HG03520 (cell line): Measurements from ENCODE around the gene PDZRN4.
"Not testable (repeated sequence)": the region's sequence is repeated elsewhere in the genome, so short reads cannot be mapped to it uniquely, and the experiment has no call there.

Experiments used
- ATAC-seq: cut with Tn5 transposase; IDR thresholded peaks from one replicate; pipeline ENCODE4 v1.9.1; 2021; ENCODE audit warnings: mild to moderate bottlenecking, moderate library complexity; ENCODE audit not compliant: unreplicated experiment

PDZRN4 gene

DNA sequence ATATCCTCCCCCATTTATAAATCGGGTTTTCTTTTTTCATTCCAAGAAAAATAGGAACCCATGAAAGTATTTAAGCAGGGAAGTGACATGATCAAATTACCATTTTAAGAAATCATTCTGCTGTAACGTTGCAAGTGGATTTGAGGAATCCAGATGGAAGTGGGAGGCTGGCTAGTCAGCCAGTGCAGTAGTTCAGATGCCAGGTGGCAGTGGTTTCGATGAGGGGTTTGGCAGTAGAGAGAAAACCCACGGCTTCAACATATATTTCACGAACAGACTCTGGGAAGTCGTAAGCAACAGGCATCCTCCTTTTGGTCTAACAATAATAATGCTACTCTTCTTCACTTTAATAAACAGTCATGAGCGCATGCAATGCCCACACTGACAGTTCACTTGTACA lies 25.0 kb downstream of the PDZRN4 start:
- no peak for ATAC-seq

DNA sequence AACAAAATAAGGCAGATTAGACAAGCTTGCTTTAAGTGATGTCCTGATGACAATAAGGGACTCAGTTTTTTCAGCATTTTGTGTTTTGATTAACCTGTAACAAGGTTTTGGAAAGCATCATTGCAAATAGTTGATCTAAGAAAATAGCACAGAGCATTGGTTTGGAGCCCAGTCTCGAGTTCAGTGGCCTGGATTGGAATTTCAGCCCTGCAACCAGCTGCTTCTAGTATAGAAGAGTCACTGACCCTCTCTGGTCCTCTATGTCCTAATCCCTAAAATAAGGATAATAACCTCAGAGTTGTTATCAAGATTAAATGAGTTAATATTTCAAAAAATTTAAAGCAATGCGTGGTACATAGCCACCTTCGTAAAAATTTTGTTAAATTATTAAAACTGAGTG lies 25.5 kb downstream of the PDZRN4 start:
- no peak for ATAC-seq

DNA sequence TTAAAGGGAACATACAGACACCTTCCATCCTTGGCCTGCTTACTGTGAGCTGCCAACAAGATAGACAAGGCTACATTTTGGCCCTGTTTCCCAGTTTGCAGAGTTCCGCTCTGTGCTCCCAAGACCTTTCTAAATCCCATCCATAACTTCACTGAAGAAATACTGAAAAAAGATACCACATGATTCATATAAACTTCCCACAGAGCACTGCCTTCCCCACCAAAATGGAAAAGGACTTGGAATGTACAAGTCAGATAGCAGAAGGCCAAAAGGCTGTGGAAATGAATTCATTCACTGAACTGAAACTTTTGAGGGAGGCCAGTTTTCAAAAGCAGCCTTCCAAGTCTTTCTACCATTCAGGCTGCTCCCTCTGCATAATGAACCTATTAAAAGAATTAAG lies 29.6 kb downstream of the PDZRN4 start:
- ATAC-seq: no peak

DNA sequence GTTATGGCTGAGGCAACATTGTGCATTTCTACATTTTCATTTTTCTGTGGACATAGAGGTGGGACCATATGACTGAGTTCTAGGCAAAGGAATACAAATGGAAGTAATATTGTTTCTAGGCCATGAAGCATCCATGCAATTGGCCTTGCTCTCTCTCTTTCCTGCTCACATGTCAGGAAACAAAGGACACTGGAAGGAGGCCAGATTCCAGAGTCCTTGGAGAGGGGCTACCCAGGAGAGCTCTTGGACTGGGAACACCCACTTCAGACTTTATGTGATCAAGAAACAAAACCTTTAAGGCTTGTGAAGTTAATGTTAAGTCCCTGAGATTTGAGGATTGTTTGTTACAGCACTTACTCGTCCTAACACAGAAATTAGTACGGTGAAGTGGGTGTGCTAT lies 32.8 kb downstream of the PDZRN4 start:
- ATAC-seq: no peak

DNA sequence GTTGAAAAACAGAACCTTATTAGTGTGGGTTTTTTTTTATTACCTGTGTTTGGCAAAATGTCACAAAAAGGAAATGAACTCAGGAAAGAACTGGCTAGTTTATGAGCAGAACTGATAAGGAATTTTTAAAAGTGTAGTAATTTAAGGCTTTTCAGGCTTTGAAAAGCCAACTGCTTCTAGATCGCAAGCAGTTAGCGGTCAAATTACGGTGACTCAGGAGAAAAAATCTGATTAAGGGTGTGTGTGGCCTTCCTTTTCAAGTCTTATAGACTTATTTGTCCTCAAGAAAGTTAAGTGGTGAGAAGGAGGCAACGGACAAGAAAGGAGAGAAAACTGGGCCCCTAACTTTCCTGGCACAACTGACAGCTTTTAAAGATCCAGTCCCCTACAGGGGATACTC lies 33.4 kb downstream of the PDZRN4 start:
- no peak for ATAC-seq

DNA sequence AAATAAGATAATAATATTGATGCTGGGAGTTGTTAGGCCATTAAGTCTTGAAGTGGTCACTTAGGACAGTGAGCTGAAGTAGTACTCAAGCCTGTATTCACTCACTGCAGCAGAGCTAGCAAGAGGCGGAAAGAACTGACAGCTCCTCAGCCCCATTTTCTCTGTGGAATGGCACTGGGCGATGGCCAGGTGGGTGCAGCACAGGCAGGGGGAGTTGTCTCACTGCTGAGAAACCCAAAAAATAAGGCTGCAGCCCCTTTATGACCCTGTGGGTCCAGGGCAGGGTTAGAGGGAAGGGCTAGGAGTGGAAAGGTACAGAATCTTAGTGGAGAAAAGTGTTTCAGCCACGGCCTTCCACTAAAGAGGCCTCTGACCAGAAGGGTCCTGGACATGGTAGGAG lies 35.5 kb downstream of the PDZRN4 start:
- no peak for ATAC-seq

DNA sequence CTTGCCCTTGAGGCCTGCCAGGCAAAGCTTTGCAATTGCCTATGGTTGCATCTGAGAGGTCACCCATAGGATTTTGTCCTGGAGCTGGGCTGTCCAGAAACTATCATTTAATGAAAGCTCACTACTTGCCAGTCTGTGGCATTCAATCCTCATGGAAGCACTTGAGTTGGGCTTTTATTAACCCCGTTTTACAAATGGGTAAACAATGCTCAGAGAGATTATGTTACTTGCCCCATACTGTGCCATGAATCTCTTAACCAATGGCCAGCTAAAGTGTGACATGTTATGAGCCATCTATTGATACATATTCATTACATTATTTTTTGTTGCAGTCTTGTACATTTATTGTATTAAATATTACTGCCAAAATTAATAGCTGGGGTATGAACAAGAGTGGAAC lies 35.9 kb downstream of the PDZRN4 start:
- no peak for ATAC-seq

DNA sequence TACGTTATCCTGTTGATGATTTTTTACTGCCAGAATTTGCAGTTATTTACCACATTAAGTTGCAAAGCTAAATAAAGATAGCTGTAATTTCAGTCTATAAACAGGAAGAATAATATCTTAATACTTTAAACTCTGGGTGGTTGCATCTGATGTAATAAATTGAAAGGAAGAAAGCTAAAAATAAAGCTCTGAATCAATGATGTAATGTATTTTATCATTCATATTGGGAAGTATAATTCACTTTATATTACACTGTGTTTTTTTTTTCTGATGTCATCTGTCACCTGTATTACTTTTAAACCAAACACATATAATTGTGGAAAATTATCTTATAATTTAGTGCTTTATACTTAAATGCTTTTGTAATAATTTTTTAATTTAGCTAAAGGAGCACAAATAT lies 37.1 kb downstream of the PDZRN4 start:
- no peak for ATAC-seq

DNA sequence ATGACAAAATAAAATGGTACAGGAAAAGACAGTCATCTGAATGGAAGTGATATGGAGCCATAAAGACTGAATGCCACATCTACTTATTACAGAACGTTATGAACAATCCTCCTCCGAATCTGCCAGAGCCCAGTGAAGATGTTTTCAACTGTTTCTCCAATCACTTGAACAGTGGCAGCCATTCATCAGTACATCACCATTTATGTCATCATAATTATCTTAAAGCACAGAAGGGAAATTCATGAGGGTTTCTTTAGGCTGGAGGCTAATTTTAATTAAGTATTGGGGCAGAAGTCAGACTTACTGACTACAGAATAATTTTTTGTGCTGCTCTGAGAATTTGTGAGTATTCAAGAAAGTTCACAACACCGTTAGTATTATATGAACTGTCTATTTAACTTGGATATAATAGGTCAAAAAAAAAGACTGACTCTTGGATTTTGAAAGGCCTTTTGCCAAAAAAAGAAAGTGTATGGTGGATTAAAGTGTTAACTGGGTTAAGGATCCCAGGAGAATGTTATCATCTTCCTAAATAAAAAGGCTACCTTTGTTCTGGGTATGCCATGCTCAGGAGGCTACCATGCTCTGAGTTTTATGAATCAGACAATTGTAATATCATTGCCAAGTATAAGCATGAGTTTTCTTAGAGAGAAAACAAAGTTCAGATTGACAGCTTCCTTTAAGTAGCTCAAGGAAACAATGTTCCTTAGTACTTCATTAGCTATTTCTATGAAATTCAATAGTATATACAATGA lies 40.1 kb downstream of the PDZRN4 start:
- peak; percentile 4 for ATAC-seq

DNA sequence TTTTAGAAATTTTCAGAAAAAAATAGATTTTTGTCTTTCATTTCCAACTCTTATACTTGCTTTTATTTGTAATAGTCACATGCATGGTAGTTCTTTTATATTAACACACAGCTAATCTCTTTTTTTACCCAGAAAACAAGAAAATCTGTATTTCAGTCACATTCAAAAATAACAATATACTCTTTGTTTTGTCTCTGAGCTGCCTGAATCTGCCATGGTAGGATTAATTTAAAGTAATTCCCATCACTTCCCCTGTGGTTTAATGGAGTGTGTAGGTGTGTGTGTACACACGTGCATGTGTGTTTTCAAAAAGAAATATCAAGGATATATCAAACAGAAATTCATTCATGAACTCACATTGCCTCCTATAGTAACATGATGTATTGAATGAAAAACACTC lies 42.6 kb downstream of the PDZRN4 start:
- no peak for ATAC-seq

DNA sequence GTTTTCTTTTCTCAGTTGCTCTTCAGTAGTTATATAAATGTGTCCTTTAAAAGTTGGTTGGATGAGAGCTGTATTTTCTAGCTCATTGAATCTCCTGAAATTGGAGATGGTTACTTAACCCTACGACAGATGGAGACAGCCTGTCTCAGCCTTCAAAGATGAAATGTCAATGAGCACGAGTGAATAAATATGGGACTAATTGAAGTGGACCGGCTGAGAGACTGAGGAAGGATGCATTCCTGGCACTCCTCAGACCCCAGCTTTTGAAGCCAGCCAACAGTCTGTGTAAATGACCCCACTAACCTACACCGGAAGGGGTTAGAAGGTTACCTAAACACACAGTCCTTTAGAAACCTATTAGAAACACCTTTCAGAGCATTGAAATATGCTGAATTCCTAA lies 46.6 kb downstream of the PDZRN4 start:
- no peak for ATAC-seq

DNA sequence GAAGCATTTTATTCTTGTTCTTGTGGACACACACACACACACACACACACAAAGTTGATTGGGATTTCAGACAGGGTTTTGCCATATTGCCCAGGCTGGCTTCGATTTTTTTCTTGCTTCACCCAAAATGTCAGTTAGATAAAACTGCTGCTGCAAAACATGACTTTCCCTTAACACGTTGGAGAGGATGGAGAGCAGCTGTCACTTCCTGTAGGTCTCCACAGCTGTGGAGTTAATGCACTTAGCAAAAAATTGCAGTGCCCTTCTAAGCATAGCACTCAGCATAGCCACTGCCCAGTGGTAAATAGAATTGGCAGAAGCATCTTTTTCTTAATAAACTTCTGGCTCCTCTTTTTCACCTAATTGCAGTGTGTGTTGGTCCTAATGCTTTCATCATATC lies 54.5 kb downstream of the PDZRN4 start:
- ATAC-seq: no peak

DNA sequence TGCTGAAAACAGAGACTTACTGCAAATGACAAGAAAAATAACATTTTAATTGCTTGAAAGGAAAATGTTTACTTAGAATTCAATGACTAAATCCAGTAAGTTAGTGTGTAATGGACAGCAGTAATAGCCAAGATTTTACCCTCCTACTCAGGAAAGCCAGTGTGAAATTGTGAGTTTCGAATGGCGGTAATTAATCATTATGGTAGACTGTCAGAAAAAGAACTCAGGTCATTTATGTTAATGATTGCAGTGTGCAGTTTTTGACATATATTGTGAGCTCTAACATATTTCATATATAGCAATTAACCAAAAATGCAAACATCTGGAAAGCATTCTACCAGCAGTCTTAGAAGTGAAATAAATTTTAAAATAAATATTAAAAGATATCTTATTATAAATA lies 60.3 kb downstream of the PDZRN4 start:
- no peak for ATAC-seq

DNA sequence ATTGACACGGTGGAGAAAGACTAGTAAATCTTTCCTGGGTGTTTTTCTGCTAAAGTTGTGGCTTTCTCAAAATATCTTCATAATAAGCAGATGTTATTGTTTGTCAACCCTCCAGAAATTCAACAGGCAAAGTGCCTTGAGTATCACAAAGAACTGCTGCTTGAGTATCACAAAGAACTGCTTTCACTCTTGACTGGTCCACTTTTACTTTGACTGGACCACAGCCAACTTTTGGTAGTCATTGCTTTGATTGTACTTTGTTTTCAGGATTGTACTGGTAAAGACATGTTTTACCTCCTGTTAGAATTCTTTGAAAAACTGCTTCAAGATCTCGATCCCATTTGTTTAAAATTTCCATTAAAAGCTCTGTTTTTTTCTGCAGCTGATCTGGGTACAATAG lies 62.6 kb downstream of the PDZRN4 start:
- no peak for ATAC-seq

DNA sequence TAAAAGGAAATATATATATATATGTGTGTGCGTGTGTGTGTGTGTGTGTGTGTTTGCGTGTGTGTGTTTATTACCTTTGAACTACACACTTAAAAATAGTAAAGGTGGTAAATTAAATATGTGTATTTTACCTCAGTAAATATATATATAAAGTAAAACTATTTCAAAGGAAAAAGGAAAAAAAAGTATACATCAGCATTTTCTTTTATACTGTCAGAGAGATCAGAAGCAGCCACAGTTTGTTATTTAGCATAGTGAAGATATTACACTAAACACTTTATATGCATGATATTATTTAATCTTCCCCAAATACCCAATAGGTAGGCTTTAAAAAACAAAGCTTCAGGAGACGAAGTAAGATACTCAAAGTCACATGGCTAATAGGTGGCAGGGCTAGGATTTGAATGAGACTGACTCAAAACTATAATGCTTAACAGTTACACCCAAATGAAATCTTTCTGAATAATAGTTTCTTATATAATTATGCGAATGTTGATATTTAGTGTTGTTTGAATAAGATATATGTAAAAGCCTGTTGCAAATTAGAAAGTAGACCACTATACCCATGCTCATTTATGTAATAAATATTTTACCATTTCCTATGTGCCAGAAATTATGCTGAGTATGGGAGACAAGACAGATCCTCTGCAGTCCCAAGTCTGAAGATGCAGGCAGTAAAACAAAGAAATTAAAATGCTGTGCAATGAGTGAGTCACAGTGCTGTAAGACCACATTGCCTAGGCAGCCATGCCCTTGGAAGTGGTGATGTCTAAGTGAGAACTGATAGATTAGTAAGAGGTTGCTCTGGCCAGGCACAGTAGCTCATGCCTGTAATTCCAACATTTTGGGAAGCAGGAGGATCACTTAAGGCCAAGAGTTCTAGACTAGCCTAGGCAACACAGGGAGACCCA lies 66.1 kb downstream of the PDZRN4 start:
- ATAC-seq: no peak

DNA sequence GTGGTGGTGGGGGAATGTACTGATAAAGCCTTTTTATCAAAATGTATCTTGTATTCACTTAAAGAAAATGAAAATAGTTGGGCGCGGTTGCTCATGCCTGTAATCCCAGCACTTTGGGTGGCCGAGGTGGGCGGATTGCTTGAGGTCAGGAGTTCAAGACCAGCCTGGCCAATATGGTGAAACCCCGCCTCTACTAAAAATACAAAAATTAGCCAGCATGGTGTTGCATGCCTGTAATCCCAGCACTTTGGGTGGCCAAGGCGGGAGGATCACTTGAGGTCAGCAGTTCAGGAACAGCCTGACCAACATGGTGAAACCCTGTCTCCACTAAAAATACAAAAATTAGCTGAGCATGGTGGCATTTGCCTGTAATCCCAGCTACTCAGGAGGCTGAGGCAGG lies 75.1 kb downstream of the PDZRN4 start:
- ATAC-seq: not testable (repeated sequence)

DNA sequence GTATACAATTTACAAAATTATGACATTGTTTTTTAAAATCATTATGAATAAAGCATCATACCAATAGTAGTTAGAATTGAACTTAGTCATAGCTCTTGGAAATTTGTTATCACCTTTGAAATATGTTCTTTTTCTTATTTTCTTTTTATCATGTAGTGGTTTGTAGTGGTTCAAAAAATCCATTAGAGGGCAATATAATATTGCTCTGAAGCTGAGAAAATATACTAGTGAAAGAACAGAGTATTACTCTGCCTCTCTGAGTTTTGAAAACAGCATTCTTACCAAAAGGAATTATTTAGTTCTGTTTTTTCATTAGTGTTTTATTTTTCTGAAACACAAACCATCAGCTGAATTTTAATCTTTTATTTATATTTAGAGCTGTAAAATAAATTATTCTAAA lies 76.2 kb downstream of the PDZRN4 start:
- ATAC-seq: peak; percentile 51

DNA sequence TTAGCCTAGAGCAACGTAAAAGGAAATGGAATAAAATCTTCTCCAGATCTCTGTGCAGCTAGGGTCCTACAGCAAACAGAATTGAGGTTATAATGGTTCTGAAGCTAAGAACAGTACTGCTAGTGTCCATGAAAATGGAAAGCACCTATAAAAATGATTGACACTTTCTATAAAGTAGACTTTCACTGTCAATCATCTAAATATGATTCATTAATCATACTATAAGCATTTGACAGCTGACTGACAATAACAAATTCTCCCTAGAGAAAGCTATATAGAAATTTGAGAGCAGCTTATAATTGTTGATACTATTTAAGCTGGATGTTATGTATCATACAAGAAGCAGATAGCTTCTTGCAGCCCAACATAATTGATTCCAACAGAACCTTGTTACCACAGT lies 80.9 kb downstream of the PDZRN4 start:
- no peak for ATAC-seq

DNA sequence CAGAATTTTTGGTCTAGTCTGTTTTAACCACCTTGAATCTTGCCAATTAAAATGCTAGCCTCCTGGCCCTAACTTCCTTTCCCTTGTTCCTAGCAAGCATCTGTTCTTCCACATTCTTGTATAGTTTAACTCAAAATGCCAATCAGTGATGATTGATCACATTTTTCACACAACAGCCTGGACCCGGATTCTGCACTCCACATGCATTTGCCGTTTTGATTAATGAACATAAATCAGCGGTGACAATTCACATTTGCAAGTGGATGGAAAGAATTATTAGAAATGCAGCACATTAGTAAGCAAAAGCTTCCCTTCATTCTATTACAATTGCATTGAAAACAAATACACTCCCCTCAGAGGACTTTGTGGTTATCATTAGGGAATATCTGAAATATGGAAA lies 83.4 kb downstream of the PDZRN4 start:
- no peak for ATAC-seq

DNA sequence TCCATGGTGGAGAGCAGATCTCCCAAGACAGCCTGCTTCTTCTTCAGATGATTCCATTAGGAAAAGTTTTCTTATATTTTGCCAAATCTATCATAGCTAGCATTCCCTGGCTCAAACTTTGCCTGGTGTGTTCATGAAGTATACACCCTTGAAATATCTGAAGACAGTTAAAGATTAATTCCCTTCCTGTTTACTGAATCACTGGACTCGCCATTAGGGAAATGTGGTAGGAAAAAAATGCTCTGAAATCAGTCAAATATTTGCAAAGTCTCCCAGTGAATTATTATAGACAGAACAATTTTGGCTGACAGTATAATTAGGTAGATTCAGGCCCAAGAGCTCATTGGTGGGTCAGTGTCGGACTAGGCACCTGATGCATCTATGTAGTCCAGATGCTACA lies 86.5 kb downstream of the PDZRN4 start:
- ATAC-seq: no peak

DNA sequence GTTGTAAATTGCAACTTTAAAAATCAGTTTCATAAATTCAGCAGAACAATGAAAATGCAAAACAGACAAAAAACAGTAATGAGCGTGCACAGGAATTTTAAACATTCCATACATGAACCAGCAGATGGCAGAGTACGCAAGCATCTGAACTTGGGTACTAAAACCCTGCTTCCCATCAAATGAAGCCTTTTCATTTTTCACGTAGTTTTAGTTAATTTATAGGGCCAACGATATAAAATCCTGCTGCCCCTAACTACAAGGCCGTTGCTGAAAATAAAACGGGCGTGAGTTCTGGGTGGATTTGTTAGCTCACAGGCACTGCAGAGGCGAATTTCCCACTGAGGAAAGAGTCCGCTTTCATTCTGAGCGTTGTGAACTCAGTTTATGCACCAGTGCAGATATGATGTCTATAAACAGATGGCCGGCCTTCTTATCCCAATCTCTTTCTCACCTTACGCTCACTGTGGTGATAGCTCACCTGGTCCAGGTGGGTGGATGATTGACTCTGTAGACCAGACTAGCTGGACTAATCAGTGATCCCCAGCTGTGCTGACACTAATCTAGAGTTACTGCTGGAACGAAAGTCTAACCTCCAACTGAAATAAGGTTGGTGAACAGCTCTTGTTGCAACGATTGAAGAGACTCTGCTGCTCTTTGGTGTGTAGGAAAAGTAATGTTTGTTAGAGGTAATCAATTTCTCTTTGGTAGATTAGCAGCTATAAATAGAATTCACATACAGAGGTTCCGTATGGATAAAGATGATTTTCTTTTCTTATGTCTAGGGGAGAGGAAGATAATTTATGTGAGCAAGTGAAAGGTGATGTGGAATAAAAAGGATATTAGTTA lies 89.2 kb downstream of the PDZRN4 start:
- no peak for ATAC-seq

DNA sequence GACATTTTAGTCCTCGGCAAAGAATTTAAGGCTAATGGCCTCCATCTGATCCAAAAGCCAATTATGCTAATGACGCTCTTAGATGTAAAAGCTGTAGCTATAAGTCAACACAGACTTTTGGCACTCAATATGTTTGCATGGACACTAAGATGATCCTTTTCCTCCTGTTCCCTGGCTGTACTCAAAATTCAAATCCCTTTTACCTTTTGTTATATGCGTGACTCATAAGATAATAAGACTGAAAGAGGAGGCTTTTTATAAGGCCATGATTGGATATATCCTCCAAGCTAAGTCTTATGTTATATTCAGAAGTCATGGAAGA lies 89.8 kb downstream of the PDZRN4 start:
- ATAC-seq: no peak
